Peyer's patch (tissue), 4 donors: ENCODE data around the gene PRICKLE4.

ENCODE experiments used
- POLR2A ChIP-seq, 2 donors: fragments of 450-650 bp; IDR thresholded peaks; one replicate each; pipeline ENCODE4 v1.5.1; 2017; ENCODE audit warnings: antibody characterized with exemption in 2 of 2, mild to moderate bottlenecking in 2 of 2, moderate library complexity in 2 of 2
- TF ChIP-seq, protein P1 (sequence below), 6 experiments: fragments of 450-650 bp in 4 of 6; fragments of 200-600 bp in 2 of 6; sonication (generic) in 1 of 6; IDR thresholded peaks; one replicate each; pipeline ENCODE4 v1.5.1; 2017 to 2019; ENCODE audit warnings: antibody characterized with exemption in 6 of 6, mild to moderate bottlenecking in 3 of 6, moderate library complexity in 1 of 6

DNA sequence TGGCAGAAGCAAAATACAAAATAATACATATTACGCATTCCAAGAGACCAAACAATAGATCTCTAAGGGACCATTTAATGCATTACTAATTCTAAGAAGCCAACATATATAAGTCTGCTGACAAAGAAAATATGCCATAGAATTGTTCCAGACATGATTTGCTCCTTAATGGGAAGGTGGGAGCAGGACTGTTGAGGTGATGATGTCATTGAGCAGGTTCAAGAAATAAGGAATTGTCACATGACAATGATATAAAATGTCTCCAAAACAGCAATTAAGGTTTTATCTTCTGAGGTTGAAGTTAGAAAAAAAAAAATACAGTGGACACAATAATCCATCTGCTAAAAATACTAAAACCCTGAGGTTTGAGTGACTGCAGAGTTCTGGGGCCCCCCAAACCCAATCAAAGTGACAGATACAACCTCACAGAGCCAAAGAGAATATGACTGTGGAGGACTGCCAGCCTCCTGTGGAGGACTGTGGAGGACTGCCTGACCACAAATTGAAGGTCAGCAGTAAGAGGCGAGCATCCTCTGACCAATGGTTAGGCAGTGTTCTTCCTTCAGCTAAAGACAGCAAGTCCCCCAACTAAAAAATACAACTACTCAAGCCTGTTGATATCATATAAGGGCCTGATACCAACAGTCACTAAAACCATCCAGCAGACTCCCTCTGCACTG, 45.9 kb downstream of the PRICKLE4 start:
- TF ChIP-seq POLR2A (IDR thresholded peaks at IDR 0.05), result no peak
- TF ChIP-seq, protein P1, sequence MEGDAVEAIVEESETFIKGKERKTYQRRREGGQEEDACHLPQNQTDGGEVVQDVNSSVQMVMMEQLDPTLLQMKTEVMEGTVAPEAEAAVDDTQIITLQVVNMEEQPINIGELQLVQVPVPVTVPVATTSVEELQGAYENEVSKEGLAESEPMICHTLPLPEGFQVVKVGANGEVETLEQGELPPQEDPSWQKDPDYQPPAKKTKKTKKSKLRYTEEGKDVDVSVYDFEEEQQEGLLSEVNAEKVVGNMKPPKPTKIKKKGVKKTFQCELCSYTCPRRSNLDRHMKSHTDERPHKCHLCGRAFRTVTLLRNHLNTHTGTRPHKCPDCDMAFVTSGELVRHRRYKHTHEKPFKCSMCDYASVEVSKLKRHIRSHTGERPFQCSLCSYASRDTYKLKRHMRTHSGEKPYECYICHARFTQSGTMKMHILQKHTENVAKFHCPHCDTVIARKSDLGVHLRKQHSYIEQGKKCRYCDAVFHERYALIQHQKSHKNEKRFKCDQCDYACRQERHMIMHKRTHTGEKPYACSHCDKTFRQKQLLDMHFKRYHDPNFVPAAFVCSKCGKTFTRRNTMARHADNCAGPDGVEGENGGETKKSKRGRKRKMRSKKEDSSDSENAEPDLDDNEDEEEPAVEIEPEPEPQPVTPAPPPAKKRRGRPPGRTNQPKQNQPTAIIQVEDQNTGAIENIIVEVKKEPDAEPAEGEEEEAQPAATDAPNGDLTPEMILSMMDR (IDR thresholded peaks at IDR 0.05), result no peak
